GM19025 (cell line): ENCODE data around the gene TOPAZ1.

Experiments
- ATAC-seq: cut with Tn5 transposase; IDR thresholded peaks from one replicate; pipeline ENCODE4 v1.9.1; 2021; ENCODE audit warnings: mild to moderate bottlenecking, low read depth, moderate library complexity; ENCODE audit not compliant: unreplicated experiment

TOPAZ1 gene

DNA sequence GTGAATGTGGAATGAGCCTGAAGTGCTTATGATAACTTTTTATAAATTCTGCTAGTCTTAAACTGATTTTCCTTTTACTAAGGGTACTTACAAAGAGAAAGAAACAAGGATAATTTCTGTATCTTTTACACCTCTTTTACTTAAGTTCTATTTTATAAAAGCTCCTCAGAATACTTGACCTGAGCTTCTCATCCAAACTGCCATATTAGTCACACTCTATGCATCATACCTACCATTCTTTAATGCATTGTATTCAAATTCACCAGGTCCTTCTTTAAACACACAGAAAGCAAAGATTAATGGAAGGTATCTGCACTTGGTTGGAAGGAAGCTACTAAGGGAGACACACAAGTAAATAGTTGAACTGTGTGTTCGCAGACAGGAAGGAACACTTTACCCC lies 1.6 kb upstream of the TOPAZ1 start:
- ATAC-seq: no peak

DNA sequence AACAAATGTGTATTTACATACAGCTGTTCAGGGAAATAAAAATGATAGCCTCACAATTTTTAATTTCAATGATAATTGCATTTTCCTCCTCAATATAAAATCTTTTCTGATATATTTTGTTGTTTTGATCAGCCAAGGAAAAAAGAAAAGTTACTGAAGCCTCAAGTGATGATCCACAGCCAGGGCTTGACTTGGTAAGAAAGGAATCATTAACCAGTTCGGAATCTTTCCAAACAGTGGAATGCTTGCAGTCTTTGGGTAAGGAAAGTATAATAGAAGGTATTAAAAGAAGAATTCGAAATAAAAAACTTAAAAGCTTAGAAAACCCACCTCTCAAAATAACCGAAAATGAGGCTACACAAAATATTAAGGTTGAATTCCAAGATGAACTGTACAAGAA lies 1.0 kb downstream of the TOPAZ1 start:
- no peak for ATAC-seq

GRCh38 chr3:44248152-44248551 lies 6.5 kb downstream of the TOPAZ1 start:
- no peak for ATAC-seq

- ATAC-seq: no peak
Observed at GRCh38 chr3:44252332-44252959, 10.8 kb downstream of the TOPAZ1 start.

GRCh38 chr3:44259404-44259803 lies 17.7 kb downstream of the TOPAZ1 start:
- no peak for ATAC-seq

DNA sequence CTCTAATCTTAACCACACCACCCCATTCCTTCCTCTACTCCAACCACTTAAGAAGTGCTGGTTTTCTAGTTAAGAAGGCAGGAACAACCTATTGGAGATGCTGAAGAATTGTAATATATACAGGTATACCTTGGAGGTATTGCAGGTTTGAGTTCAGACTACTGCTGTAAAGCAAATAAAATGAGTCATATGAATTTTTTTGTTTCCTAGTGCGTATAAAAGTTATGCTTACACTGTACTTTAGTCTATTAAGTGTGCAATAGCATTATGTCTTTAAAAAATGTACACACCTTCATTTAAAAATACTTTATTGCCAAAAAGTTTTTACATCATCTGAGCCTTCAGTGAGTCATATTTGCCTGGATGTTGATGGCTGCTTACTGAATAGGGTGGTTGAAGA lies 22.5 kb downstream of the TOPAZ1 start:
- ATAC-seq: no peak

DNA sequence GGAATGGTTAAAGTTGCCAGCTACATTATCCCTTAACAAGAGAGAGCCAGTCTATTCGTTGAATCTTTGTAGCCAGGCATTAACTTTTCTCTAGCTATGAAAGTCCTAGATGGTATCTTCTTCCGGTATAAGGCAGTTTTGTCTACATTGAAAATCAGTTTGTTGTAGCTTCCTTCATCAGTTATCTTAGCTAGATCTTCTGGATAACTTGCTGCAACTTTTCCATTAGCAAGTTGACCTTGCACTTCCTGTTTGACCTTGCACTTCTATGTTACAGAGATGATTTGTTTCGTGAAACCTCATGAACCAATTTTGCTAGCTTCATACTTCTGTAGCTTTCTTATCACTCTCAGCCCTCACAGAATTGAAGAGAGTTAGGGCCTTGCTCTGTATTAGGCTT lies 24.1 kb downstream of the TOPAZ1 start:
- no peak for ATAC-seq

DNA sequence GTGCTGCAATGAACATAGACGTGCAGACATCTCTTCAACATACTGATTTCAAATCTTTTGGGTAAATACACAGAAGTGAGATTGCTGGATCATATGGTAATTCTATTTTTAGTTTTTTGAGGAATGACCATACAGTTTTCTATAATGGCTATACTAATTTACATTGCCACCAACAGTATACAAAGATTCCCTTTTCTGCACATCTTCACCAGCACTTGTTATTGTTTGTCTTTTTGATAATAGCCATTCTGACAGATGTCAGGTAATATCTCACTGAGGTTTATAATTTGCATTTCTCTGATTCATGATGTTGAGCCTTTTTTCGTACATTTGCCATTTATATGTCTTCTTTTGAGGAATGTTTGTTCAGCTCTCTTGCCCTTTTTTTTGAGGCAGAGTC lies 30.5 kb downstream of the TOPAZ1 start:
- no peak for ATAC-seq

DNA sequence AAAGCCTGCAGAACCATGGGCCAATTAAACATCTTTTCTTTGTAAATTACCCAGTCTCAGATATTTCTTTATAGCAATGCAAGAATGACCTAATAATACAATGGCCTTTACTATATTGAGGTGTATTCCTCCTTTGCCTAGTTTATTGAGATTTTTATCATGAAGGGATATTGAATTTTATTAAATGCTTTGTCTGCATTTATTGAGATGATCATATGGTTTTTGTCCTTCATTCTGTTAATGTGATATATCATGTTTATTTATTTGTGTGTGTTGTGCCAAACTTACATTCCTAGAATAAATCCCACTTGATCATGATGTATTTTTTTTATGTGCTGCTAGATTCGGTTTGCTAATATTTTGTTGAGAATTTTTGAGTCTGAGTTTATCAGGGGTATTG lies 36.2 kb downstream of the TOPAZ1 start:
- no peak for ATAC-seq

GRCh38 chr3:44280077-44280476 lies 38.4 kb downstream of the TOPAZ1 start:
- ATAC-seq: no peak

DNA sequence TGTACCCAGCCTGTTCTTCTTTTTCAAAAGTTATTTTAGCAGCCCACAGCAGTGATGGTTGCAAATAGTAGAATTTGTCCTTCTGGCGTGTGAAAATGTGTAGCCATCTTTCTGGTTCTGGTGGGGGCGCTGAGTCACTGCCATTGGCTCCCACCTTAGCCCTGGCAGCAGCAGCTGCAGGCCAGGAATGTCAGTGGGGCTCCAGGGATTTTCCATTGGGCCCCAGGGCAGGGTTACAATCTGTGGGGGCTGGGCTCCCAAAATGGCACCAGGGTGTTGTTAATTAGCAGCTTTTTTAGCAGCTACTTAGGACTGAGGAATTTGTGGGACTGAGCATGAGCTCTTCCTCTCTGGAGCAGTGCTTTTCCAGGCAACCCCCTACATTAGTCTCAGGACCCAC lies 38.9 kb downstream of the TOPAZ1 start:
- no peak for ATAC-seq

GRCh38 chr3:44284949-44285348 lies 43.3 kb downstream of the TOPAZ1 start:
- no peak for ATAC-seq

- ATAC-seq: no peak
Observed at GRCh38 chr3:44289882-44290462, 48.3 kb downstream of the TOPAZ1 start.

DNA sequence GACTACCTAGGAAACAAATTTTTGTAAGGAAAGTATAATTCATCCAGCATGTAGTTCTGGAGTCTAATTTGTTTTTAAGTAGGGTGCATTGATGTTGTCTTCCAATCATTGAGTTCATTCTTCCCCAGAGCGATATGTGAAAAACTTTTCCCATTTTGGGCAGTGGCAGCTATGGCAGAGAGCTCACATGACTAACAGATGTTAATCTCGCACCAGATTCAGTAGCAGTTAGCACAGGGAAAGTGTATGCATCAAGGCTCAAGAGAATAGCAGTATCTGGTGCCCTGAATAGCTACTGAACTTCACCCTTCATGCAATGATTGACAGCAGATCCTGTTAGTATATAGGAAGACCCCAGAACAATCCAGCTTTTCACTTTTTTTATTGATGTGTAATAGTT lies 50.6 kb downstream of the TOPAZ1 start:
- ATAC-seq: no peak

- ATAC-seq: no peak
Observed at GRCh38 chr3:44292947-44293346, 51.3 kb downstream of the TOPAZ1 start.

GRCh38 chr3:44297255-44297654 lies 55.6 kb downstream of the TOPAZ1 start:
- ATAC-seq: no peak

GRCh38 chr3:44301746-44302145 lies 60.1 kb downstream of the TOPAZ1 start:
- no peak for ATAC-seq

GRCh38 chr3:44309500-44309899 lies 67.8 kb downstream of the TOPAZ1 start:
- ATAC-seq: no peak

DNA sequence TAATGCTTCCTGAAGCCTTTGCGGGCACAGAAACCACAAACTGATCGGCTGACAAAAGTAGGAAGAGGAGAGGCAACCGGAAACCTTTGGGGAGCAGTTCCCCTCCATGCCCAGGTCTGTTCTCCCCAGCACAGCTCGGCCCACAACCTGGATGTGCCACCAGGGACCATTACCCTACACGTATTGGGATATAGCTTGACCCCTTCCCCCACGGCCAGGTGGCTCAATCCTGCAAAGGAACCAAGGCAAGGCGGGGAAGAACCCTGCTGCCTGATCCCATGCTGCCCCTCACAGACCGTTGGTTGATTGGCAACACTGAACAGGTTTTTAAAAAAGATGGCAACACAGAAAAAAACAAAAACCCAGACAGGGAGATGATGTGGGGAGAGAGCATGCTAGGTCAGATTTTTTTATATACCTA lies 77.2 kb downstream of the TOPAZ1 start:
- ATAC-seq: no peak

- no peak for ATAC-seq
Observed at GRCh38 chr3:44321335-44321734, 79.6 kb downstream of the TOPAZ1 start.

DNA sequence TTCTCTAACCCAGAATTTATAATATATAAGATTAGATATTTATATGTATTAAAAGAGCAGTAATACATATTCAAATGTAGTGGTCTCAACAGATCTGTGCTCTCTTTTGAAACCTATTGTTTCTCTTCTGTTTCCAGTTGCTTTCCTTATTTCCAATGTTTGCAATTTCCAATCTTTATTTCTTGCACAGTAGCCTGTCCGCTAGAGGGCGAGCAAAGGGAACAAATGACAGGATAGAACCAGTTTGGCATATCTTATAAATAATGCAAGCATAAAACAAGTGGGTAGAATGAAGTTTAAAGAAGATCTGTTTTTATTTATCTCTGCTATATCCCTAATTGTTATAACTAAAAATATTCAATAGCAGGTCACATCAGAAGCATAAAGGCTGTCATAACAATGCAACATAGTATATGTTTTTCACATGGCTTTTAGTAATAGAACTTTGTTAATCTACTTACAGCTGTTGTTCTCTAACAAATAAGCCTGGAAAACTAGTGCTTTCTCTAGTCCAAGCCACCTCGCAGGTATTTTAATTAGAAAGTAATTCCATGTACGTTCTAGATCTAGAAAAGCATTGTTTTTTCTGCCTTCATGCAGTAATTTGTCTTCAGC lies 81.8 kb downstream of the TOPAZ1 start:
- no peak for ATAC-seq

DNA sequence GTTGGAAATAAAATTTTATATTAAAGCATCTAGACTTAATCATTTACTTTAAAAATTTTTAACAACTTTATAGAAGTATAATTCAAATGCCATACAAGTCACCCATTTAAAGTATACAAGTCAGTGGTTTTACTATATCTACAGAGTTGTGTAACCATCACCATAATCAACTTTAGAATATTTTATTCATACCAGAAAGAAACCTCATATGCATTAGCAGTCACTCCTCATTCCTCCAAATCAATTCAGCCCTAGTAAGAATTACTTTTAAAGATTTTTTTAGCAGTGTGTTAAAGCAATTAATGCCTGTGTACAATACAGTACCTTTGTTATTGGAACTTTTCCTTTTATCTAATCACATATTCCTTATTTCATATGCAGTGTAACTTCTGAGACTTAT lies 82.9 kb downstream of the TOPAZ1 start:
- no peak for ATAC-seq
